Measurements from ENCODE around the gene TP63.

Gene TP63

DNA sequence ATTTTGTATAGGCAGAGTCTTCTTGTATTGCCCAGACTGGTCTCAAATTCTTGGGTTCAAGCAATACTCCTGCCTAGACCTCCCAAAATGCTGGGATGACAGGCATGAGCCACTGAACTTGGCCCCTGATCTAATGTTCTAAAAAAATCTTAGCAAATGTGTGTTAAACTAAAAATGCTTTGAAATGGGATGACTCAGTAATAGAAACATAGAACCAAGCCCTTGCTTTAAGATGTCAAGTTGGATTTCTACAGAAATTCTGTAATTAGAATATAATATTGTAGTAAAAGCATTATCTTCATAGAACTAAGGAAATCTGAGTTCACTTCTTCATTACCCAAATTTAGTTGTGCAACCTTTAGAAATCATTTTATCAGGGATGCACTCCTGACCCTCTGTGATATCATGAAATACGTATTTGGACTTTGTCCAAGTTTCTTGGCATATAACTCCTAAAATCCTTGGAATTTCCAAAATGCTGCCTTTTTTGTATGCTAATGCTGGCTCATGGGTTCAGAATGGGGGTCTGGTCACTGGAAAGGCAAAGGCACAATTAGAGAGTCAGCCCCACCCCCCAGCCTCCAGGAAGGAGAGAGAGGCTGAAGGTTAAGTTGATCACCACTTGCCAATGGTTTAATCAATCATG lies 217.3 kb downstream of the TP63 start:
- H3K4me3 ChIP-seq (ENCODE audit: low read depth, low read length) = no peak overlapping the region

DNA sequence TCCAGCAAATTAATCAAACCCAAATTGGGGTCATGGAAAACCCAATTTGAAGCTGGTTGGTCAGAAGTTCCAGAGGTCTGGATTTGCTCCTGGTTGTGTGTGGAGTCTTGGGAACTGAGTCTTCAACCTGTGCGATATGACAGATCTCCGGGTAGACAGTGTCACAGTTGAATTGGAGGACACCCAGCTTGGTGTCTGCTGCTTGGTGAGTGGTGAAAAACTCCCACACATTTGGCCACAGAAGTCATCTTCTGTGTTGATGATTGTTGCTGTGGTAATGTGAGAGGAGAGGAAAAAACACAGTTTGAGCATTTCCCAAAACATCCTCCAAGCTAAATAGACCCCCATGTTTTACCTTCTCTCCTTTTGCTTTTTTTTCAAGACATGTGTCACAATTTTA lies 218.1 kb downstream of the TP63 start:
- H3K4me3 ChIP-seq (ENCODE audit: low read depth, low read length) = no peak overlapping the region

DNA sequence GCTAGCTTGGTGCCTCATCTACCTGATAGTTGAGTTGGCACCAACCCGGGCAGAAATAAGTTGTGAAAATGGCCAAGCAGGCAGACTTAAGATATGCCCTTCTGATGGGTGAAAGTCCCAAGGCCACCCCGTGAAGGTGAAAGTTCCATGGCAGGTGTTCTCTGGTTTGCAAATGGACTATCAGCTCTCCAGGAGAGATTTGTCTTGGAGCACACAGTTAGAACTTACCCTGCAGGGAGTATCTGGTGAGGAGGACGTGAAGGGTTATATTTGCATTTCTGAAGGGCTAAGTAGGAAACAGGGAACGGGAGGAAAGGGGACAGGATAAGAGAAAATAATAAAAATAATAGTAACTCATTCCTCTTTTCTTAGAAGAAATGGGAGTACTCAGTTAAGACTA lies 220.5 kb downstream of the TP63 start:
- no peak overlapping the region for H3K4me3 ChIP-seq (ENCODE audit: low read depth, low read length)

DNA sequence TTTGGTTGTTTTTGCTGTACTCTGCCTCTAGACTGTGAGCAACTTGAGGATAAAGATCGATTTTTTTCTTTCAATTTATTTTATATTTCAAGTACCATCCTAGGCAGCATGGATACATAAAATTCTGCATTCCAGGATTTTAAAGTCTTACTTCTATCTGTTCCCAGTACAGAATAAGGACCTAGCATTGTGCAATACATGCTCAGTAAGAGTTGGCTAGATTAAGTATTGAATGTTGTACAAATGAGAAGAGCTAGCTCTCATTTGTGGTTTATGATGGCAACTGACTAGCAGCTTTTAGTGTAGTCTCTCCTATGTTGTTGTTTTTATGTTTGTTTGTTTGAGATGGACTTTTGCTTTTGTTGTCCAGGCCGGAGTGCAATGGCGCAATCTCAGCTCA lies 222.7 kb downstream of the TP63 start:
- no peak overlapping the region for H3K4me3 ChIP-seq (ENCODE audit: low read depth, low read length)

DNA sequence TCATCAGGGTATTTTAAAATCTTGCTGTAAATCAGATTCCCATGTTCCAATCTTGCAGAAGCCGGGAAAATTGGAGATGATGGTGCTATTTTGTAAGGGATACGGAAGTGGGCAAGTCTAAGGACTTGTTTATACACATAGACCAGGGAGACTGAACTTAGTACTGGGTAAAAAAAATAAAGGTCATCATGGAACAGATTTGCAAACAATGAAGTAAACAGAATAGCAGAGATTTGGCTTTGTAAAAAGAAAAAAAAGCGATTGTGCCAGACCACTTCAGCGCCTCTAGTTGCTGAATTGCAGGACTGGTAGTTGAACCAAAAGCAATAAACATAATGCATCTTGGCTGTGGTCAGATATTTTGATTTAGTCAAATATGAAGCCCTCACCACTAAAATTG lies 229.1 kb downstream of the TP63 start:
- H3K4me3 ChIP-seq (ENCODE audit: low read depth, low read length) = no peak overlapping the region

DNA sequence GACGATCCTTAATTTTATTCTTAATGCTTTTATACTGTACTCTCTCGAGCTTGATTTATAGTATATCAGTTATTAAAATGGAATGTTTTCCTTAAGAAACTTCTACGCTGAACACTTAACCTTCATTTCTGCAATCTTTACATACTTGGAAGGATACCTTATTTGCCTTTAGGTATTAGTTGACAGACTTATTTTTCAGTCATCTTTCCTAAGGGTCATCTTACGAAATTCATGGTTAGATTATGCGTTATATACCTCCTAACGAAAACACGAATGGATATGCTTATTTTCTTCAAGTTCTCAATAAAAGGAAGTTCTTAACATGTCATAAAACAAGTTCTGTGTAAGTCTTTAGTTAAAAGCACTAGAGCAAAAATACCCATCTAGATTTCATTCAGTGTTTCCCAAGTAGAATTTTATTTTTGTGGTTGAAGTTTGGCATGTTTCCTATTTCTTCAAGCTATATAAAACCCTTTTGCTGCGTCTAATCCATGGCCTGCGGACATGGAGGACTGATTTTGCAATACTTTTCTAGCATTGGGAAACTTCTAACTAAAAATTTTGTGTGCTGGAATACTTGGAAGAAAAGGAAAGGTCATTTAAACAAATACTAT lies 231.3 kb downstream of the TP63 start:
- H3K4me3 ChIP-seq (ENCODE audit: low read depth, low read length) = no peak overlapping the region

DNA sequence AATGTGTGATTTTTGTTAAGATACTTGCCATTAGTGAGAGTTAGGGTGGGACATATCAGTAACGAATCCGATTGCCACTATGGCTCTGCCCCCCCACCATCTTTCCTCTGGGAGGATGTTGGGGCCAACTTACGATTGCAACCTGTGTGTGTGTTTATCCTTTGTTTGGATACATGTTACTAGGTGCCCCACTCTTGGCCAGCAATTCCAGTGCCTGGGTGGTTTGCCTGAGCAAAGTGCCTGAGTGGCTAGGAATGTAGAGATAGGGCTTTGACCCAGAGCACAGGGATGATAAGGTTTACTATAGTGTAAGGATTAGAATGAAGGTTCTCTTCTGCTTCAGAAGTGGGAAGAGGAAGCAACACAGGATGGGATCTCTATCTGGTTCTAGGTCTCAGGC lies 231.8 kb downstream of the TP63 start:
- H3K4me3 ChIP-seq (ENCODE audit: low read depth, low read length) = no peak overlapping the region

DNA sequence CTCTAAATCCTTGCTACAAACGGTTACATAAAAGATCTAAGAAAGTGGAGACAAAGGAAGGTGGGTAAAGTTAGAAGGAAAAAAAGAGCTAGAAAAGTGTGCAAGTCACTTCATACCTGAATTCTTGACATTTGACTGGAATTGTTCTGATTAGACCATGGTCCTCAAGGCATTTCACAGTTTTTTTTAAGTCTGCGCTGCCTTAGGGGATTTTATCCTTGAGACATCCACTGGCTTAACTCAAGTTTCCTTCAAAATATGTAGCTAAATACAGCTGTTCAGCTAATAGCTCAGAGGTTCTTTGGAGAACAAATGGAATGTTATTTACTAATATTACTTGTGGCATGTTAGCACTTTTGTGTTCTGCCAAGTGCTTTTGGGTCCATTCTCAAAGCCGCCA lies 236.9 kb downstream of the TP63 start:
- H3K4me3 ChIP-seq (ENCODE audit: low read depth, low read length) = no peak overlapping the region

DNA sequence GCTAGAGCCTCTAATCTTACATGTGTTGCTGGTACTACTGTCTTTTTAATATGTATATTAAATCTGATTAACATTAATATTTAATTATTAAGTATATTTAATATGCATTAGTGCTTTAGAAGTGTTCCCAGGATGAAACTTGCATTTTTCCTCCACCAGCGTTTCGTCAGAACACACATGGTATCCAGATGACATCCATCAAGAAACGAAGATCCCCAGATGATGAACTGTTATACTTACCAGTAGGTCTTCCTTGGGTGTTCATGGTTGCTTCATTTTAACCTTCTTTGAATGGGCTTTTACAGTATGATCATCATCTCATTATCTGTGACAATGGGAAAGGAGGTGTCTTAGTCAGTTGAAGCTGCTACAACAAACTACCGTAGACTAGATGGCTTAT lies 238.0 kb downstream of the TP63 start:
- no peak overlapping the region for H3K4me3 ChIP-seq (ENCODE audit: low read depth, low read length)

DNA sequence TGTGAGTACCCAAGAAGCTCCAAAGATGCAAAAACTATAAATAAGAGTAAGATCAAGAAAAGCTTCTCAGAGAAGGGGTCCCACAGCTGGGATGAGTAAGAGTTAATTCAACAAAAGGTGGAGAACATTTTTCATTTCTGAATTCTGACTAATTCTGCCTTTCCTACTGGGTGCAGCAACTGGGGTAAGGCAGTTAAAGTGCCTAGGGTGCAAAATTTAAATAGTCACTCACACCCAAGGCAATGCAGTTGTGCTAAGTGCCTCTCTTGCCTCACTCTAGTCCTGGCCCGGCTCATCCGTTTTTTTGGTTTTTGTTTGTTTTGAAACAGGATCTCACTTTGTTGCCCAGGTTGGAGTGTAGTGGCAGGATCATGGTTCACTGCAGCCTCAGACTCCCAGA lies 240.2 kb downstream of the TP63 start:
- no peak overlapping the region for H3K4me3 ChIP-seq (ENCODE audit: low read depth, low read length)

DNA sequence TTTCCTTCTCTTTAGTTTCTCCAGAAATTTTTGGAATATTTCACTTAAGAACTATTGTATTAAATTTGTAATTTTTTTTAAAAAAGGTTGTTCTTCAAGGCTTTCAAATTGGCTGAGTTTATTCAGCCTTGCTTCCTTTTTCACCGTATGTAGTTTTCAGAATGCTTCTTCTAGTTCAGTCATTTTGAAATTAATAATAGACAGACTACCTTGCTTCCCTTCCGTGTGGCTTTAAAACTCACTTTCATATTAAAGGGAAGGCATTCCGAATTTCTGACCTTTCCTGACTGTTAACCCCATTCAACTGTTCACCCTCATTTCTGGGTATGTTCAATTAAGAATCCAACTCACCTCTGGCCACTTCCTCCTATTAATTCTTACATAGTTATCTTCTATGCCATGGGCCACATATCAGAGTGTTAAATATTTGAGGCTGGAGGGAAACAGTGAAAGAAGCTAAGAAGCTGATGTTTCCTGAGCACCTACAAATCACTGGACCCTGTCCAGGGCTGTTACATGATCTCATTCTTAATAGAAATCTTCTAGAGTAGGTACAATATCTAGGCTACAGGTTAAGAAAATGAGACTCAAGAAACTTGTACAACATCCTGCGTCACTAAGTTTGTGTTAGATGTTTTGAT lies 252.0 kb downstream of the TP63 start:
- H3K4me3 ChIP-seq (ENCODE audit: low read depth, low read length) = no peak overlapping the region

DNA sequence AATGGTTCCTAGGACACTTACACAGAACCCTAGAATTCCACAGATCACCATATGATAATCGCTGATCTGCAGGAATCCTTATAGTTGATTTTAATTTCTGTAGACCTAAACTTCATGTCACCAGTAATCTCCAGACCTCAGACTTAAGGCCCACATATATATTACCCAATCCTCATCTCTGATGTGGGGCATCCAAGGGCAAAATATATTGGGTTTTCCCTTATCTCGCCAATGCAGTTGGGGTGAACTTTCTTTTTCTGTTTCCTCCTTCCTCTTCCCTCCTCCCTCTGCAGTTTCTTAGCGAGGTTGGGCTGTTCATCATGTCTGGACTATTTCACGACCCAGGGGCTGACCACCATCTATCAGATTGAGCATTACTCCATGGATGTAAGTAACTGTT lies 259.3 kb downstream of the TP63 start:
- no peak overlapping the region for H3K4me3 ChIP-seq (ENCODE audit: low read depth, low read length)

DNA sequence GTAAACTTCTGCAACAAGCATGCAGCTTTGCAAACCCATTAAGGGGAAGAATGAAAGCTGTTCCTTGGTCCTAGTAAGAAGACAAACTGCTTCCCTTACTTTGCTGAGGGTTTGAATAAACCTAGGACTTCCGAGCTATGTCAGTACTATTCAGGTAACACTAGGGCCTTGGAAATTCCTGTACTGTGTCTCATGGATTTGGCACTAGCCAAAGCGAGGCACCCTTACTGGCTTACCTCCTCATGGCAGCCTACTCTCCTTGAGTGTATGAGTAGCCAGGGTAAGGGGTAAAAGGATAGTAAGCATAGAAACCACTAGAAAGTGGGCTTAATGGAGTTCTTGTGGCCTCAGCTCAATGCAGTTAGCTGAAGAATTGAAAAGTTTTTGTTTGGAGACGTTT lies 265.3 kb downstream of the TP63 start:
- H3K4me3 ChIP-seq (ENCODE audit: low read depth, low read length) = no peak overlapping the region

DNA sequence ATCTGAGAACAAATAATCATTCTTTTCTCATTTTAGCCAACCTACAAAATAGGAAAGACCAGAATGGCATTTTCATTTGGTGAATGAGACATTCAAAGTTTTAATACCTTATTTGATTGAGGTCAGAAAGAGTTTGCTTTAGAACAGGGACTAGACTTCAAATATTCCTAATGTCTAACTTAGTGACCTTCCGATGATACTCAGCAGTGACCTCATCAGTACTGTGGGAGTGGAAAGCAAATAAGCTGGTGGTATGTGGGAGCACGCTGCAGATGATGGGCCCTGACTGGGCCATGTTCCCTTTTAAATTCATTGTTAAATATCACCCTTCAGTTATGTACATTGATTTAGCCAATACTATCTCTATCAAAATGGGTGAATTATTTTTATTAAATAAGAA lies 266.2 kb downstream of the TP63 start:
- no peak overlapping the region for H3K4me3 ChIP-seq (ENCODE audit: low read depth, low read length)

DNA sequence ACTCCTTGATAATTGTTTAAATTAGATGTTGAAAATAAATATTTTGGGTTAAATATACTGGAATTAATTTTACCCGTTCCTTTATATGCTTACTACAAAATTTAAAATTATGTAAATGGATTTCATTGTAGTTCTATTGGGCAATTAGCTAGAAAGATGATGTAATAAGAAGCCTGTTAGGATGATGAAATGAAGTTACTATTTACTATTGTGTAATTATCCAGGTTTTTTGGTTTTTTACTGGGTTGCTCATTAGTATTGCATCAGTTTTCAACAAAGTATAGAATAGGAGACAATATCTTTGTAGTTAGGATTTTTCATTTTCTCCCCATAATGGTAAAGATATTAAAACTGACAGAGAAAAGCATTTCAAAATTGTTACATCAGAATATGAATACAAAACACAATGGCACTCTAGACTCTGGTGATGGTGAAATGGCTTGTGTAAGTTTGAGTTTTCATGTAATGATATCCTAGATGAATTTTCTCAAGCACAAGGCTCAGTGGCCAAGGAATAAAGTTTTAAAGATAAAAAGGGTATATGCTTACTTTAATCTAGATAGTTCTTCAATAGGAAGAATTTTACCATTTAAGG lies 267.5 kb downstream of the TP63 start:
- H3K4me3 ChIP-seq (ENCODE audit: low read depth, low read length) = no peak overlapping the region

DNA sequence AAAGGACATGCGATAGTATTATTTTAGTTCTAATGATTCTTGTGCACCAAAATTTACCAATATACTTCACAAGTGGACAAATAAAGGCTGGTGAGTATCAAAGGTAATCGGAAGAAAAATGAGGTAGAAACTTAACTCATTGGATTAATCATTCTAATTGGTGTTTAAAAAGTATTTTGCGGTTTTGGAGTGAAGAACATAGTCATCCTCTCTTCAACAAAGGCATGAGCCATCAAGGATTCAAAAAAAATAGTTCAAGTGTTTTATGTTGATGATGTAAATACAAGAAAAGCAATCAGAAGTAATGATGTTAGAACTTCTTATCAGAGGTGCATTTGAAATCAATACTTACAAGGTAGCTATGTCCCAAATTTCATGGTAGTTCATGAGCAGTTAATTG lies 268.0 kb downstream of the TP63 start:
- H3K4me3 ChIP-seq (ENCODE audit: low read depth, low read length) = no peak overlapping the region

DNA sequence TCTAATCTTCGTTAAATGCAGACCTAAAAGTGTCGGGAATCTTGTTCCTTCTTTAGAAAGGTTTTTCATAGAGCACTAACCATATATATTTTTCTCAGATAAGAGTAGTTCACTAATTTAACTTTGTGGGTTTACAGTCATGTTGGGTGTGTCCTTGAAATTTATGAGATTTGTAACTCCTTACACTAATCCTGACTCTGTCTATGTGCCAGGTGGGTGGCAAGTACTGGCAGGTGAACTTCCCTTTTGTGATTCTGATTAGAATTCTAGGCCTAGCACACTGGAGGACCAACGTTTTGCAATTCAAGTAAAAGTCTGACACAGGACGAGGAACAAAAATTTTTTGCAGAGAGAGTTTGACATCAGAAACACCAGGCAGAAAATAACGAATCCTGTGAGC lies 269.4 kb downstream of the TP63 start:
- H3K4me3 ChIP-seq (ENCODE audit: low read depth, low read length) = no peak overlapping the region

DNA sequence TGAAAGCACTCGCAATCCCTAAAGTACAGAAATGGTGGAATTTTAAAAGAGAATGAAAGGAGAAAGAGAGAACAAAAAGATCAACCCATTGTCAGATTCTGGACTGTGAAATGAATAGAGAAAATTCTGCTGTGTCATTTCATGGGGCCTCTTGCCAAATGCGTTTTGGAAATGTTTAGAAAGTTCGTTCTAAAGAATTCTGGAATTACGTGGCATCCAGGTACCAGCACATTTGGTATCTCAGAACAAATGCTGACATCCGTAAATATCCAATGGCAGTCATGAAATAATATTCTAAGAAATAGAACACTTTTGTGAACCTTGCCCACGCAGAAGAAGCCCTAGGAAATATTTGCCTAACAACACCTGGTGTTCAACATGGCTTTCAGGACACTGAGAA lies 270.3 kb downstream of the TP63 start:
- H3K4me3 ChIP-seq (ENCODE audit: low read depth, low read length) = no peak overlapping the region

DNA sequence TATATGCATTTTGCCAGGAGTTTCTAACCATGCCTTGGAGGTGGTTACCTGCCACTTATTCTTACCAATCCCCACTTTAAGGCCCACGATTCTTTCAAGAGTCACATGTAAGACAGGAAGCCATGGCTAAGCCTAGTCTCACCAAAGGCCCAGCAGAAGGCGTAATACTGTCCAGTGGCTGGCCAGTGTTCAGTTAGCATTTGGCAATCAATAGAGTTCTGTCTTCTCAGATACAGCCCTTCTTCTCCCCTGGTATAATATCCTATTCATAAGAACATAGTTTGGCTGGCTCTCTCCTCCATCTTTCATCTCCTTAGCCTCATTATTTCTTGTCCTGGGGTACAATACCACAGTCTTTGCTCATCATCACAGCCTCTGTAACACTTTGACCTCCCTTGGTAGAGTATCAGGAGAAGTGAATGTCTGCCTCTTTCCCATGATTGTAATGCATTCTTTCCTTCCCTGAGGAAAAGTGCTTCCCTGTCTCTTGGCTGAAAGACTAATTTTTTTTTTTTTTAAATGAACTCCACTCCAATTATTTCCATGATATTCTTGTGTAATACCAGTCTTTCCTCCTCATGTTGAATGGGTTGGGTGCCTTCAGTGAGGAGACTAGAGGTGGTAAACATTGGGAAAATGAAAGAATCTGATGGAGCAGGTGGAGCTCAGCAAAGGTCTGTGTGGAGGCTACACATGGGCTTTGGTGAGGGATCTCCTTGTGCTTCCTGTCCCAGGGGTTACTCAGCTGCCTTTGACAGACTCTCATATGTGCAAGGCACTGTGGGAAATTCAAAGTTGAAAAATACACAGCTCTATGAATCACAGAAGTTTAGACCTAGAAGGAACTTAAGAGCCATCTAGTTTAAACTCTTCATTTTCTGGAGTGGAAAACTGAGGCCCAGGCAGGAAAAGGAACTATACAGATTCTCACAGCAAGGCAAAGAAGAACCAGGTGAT lies 271.3 kb downstream of the TP63 start:
- no peak overlapping the region for H3K4me3 ChIP-seq (ENCODE audit: low read depth, low read length)

DNA sequence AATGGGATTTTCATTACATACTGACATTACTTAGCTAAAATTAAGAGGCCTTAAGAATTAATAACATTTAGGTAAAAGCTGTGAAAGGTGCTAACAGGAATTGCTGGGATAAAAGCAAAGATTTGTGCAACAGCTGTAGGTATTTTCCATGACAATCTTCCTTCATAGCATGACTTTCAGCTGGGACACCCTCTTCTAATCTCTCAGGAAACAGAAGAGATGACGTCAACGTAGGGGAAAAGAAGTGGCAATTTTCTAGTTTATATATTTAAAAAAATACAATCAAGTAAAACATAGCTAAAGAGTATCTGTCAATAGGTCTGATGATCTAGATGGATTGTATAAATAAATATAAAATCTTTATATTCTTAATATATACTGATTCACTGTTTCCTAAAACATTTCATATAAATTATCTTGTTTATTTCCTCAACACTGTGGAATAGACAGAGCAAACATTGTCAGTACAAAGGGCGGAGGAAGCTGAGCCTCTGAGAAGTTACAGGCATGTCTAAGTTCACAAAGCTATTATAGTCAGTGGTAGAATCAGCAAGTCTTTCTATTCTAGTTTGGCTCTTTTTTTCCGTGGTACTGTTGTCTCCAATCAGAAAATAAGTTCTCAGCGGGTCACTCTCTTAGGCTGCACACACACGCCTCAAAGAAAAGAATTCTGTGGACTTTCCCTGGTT lies 272.5 kb downstream of the TP63 start:
- no peak overlapping the region for H3K4me3 ChIP-seq (ENCODE audit: low read depth, low read length)

DNA sequence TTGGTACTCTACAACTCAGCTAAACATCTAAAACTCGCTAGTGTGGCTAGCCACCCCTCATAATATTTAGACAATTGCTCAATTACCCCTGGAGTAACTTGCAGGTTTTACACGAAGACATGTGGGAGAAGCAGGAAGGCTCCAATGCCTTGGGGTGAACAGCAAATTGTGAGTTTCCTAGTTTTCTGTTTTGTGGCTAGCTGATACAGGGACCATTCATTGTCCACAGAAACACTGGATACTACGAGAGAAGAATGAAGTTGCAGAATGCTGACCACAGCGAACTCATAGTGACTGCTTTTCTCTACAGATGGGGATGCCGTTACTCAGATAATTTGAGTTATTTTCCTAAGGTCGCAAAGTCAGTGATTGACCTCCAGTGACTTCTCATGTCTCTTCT lies 276.6 kb downstream of the TP63 start:
- no peak overlapping the region for H3K4me3 ChIP-seq (ENCODE audit: low read depth, low read length)

Data from iPS-11a (cell line).